Left ventricle myocardium inferior (tissue), 1 donor: ENCODE results near the gene CUEDC1. TPM values are rescaled to one million over a fixed set of nuclear protein-coding genes. Genes with fewer than 3 reads are reported as not detected.

Source experiments
- DNase-seq: peaks from one replicate; pipeline ENCODE4 v3.0.0-alpha.2; 2020
- H3K27ac ChIP-seq: fragments of 200-600 bp; replicated peaks from 2 replicates; pipeline ENCODE4 v1.8.0; 2021
- H3K27me3 ChIP-seq: fragments of 200-600 bp; 2 replicates; pipeline ENCODE4 v1.8.0; 2021; ENCODE audit warnings: low read depth
- H3K36me3 ChIP-seq: fragments of 200-600 bp; 2 replicates; pipeline ENCODE4 v1.8.0; 2021
- H3K4me1 ChIP-seq: fragments of 200-600 bp; 2 replicates; pipeline ENCODE4 v1.8.0; 2021
- H3K4me3 ChIP-seq: fragments of 200-600 bp; 2 replicates; pipeline ENCODE4 v1.8.0; 2021; ENCODE audit warnings: mild to moderate bottlenecking, moderate library complexity
- H3K9me3 ChIP-seq: fragments of 200-600 bp; replicated peaks from 2 replicates; pipeline ENCODE4 v1.8.0; 2021
- CTCF ChIP-seq: fragments of 200-600 bp; IDR thresholded peaks from 2 replicates; pipeline ENCODE4 v1.8.0; 2021; ENCODE audit warnings: antibody characterized with exemption, mild to moderate bottlenecking, borderline replicate concordance
- intact Hi-C: fragments of 100-400 bp; cut with micrococcal nuclease; formaldehyde crosslinking; loops from one replicate; pipeline ENCODE4 v1.11.0; 2022
- long read RNA-seq: library from polyadenylated mRNA; unstranded; transcript quantifications from one replicate; pipeline ENCODE4 v2.0.0, GENCODE V29; 2021
- total RNA-seq: library from RNA; stranded (reverse); fragmentation: NEBNext Ultra II Directional; extraction: Animal tissue kit (Norgen Biotek cat#: 25700); gene quantifications from one replicate; pipeline ENCODE4 v1.2.1, GENCODE V29; 2021
- donor health status: DM: no; HTN: yes; CAD: no; lungs with severe emphysema.

Gene CUEDC1
- 43.2 TPM for total RNA-seq
- long read RNA-seq, transcript CUEDC1-206 (11 exons, 3,621 nt), result major isoform, 51 of 141 reads
- long read RNA-seq, transcript CUEDC1-204 (2 exons, 707 nt), result minor isoform, 8 of 141 reads
- long read RNA-seq, partial matches to known transcripts, result 35 of 141 reads
- long read RNA-seq, other reads (novel, unspliced or antisense), result 45 of 141 reads

DNA sequence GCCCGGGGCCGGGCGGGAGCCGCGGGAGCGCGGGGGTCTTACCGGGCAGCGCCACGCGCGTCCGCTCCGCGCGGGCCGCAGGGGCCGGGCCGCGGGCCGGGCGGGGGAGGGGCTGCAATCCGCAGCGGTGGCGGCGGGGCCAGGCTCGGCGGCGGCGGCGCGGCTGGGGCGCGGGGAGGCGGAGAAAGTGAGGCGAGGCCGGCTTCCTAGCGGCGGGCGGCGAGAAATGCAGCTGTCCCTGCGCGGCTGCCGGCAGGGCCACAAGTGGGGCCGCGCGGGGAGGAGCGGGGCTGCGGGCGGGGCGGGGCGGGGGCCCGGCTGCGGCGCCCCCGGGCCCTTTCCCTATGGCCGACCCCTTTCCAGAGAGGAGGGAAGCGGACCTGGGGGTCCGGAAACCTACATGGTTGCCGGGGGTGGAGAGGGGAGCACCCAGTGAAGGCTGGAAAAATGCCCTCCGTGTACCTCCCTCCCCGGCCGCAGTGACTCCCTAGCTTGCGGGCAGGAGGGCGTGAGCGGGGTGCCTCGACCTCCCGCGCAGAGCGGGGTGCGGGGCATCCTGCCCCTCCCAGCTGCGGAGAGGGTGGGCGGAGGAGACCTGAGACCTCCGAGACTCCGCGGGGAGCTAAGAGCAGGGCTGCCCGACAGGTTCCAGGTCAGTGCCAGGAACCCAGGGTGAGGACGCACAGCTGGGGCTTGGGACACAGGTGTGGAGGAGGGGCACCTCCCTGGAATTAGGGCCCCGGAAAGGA is at the start of gene CUEDC1:
TSS of gene CUEDC1 (minus strand) at position 230 of the 749 bp plus-strand sequence. CDS start 69,848 bp downstream, outside the sequence.
- Histone ChIP-seq H3K36me3 (no peaks in the 10 kb centered on the region), H3K4me3 (peak within 1 kb of the TSS; percentile 95), H3K9me3 (no peaks in the 10 kb centered on the region), H3K27ac (peak within 1 kb of the TSS; percentile 100), H3K27me3 (no peaks in the 10 kb centered on the region), H3K4me1 (peaks cover 59% of the 10 kb centered on the region)
- intact Hi-C loops, result no loop called here
- DNase-seq, result peak; percentile 87
- peak; percentile 67 for TF ChIP-seq CTCF

- no peaks in the 10 kb centered on the region for H3K27me3 ChIP-seq
- intact Hi-C loops, result loop anchor here (10.0 kb wide), 1 partner anchor 111 kb away; no protein-coding TSS in a partner anchor
- H3K9me3 ChIP-seq, result no peaks in the 10 kb centered on the region
- H3K4me1 ChIP-seq, result peaks cover 83% of the 10 kb centered on the region
- no peak for DNase-seq
- TF ChIP-seq CTCF, result no peak
- H3K36me3 ChIP-seq, result peaks cover 56% of the 10 kb centered on the region
- H3K4me3 ChIP-seq, result no peak overlapping the region
- H3K27ac ChIP-seq, result no peak overlapping the region
Measured at GRCh38 chr17:58004060-58004459, 48.8 kb upstream of the CUEDC1 start.

DNA sequence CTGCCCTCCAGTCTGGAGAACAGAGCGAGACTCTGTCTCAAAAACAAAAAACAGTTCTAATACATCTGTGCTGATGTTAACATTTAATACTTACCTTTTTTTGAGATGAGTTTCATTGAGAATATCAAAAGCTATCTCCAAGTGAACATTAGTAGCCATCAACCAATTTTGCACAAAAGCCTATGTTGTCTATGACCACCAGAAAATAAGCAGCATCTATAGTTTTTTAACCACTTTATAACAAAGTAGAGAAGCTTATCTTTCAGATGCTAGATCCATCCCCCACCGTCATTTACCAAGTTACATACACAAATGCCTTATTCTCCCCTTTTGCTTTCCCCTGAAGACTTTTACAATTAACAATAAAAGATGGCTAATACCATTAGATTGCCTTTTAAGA is 47.8 kb upstream of the CUEDC1 start:
- no peak for TF ChIP-seq CTCF
- H3K9me3 ChIP-seq, result no peaks in the 10 kb centered on the region
- H3K27me3 ChIP-seq, result no peaks in the 10 kb centered on the region
- no peak overlapping the region for H3K4me3 ChIP-seq
- H3K36me3 ChIP-seq, result peaks cover 57% of the 10 kb centered on the region
- H3K27ac ChIP-seq, result no peak overlapping the region
- H3K4me1 ChIP-seq, result peaks cover 78% of the 10 kb centered on the region
- intact Hi-C loops, result loop anchor here (10.0 kb wide), 1 partner anchor 112 kb away; no protein-coding TSS in a partner anchor
- no peak for DNase-seq

DNA sequence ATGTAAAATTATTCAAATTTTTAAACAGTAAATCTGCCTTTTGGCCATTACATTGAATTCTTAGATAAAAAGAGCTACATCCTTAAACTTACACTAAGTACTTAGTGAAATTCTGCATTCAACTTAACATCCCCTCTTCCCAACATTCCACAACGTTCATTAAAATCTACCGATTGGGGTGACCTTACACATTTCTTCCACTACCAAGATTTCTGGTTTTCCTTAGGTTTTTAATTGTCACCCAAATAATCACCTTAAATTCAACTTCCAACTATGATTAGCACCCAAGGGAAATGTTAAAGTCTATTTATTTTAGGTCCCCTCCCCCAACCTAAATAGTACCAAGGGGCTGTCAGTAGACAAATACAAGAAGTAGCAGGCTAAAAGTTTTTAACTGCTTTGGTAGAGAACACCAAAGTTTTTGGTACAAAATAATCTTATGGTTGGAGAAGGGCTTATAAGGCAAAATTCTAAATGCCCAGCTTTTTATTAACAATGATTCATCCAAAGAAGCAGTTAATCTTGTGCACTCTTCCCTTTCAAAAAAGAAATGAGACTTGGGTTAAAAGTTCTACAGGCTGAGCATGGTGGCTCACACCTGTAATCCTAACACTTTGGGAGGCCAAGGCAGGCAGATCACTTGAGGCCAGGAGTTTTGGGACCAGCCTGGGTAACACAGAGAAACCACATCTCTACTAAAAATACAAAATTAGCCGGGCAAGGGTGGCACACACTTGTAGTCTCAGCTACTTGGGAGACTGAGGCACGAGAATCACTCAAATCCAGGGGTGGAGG is 47.1 kb upstream of the CUEDC1 start:
- TF ChIP-seq CTCF, result no peak
- no peaks in the 10 kb centered on the region for H3K9me3 ChIP-seq
- no peak overlapping the region for H3K27ac ChIP-seq
- H3K36me3 ChIP-seq, result peaks cover 63% of the 10 kb centered on the region
- H3K27me3 ChIP-seq, result no peaks in the 10 kb centered on the region
- peaks cover 72% of the 10 kb centered on the region for H3K4me1 ChIP-seq
- DNase-seq, result no peak
- no peak overlapping the region for H3K4me3 ChIP-seq
- intact Hi-C loops, result loop anchor here (10.0 kb wide), 1 partner anchor 112 kb away; no protein-coding TSS in a partner anchor

- no peak for DNase-seq
- no peak overlapping the region for H3K4me3 ChIP-seq
- peaks cover 65% of the 10 kb centered on the region for H3K36me3 ChIP-seq
- peaks cover 68% of the 10 kb centered on the region for H3K4me1 ChIP-seq
- H3K27ac ChIP-seq, result no peak overlapping the region
- H3K9me3 ChIP-seq, result no peaks in the 10 kb centered on the region
- TF ChIP-seq CTCF, result no peak
- no peaks in the 10 kb centered on the region for H3K27me3 ChIP-seq
- intact Hi-C loops, result loop anchor here (10.0 kb wide), 1 partner anchor 113 kb away; no protein-coding TSS in a partner anchor
Measured at GRCh38 chr17:58001461-58002124, 46.4 kb upstream of the CUEDC1 start.
